Osteocyte (in vitro differentiated cells): ENCODE measurements around the gene GAS7. TPM values are rescaled to one million over a fixed set of nuclear protein-coding genes. Genes with fewer than 3 reads are reported as not detected.

ENCODE experiments used
- DNase-seq: peaks from one replicate; pipeline ENCODE4 v3.0.0; 2021; ENCODE audit warnings: mixed read lengths; ENCODE audit not compliant: unreplicated experiment; ENCODE audit errors: extremely low spot score
- H3K27ac Mint-ChIP-seq: one replicate; pipeline ENCODE4 v1.8.0; 2021; ENCODE audit warnings: mild to moderate bottlenecking, mixed read lengths; ENCODE audit not compliant: unreplicated experiment
- H3K27me3 Mint-ChIP-seq: one replicate; pipeline ENCODE4 v1.8.0; 2021; ENCODE audit warnings: mixed read lengths; ENCODE audit not compliant: unreplicated experiment
- H3K36me3 Mint-ChIP-seq: one replicate; pipeline ENCODE4 v1.8.0; 2021; ENCODE audit warnings: mixed read lengths; ENCODE audit not compliant: unreplicated experiment
- H3K4me1 Mint-ChIP-seq: one replicate; pipeline ENCODE4 v1.8.0; 2021; ENCODE audit warnings: mixed read lengths; ENCODE audit not compliant: unreplicated experiment
- H3K4me3 Mint-ChIP-seq: one replicate; pipeline ENCODE4 v1.8.0; 2021; ENCODE audit warnings: mild to moderate bottlenecking, moderate library complexity, mixed read lengths; ENCODE audit not compliant: unreplicated experiment
- H3K9me3 Mint-ChIP-seq: one replicate; pipeline ENCODE4 v1.8.0; 2021; ENCODE audit warnings: mixed read lengths; ENCODE audit not compliant: unreplicated experiment
- CTCF ChIP-seq: fragments of 200-600 bp; sonication (generic); IDR thresholded peaks from 2 replicates; pipeline ENCODE4 v1.5.0; 2021; ENCODE audit warnings: antibody characterized with exemption, mild to moderate bottlenecking, moderate library complexity
- total RNA-seq: library from RNA; stranded (reverse); gene quantifications from 2 replicates; pipeline ENCODE4 v1.2.1, GENCODE V29; 2021

The GAS7 gene
- total RNA-seq, 1 donor from 2014 or later = 18.1 TPM

GRCh38 chr17:10201680-10202079 lies 3.3 kb upstream of the GAS7 start:
- peaks cover 12% of the 10 kb centered on the region for H3K4me1 Mint-ChIP-seq
- peaks cover 6% of the 10 kb centered on the region for H3K9me3 Mint-ChIP-seq
- no peak for TF ChIP-seq CTCF
- H3K4me3 Mint-ChIP-seq = no peak overlapping the region
- DNase-seq = no peak
- H3K27ac Mint-ChIP-seq = no peak overlapping the region
- H3K36me3 Mint-ChIP-seq = no peaks in the 10 kb centered on the region
- peaks cover 27% of the 10 kb centered on the region for H3K27me3 Mint-ChIP-seq

GRCh38 chr17:10200645-10201044 lies 2.2 kb upstream of the GAS7 start:
- H3K9me3 Mint-ChIP-seq = peaks cover 6% of the 10 kb centered on the region
- H3K27ac Mint-ChIP-seq = no peak overlapping the region
- H3K4me3 Mint-ChIP-seq = no peak overlapping the region
- H3K36me3 Mint-ChIP-seq = peaks cover 2% of the 10 kb centered on the region
- DNase-seq = no peak
- no peak for TF ChIP-seq CTCF
- peaks cover 12% of the 10 kb centered on the region for H3K4me1 Mint-ChIP-seq
- peaks cover 30% of the 10 kb centered on the region for H3K27me3 Mint-ChIP-seq

GRCh38 chr17:10200016-10200415 lies 1.6 kb upstream of the GAS7 start:
- Mint-ChIP-seq H3K36me3 (peaks cover 2% of the 10 kb centered on the region), H3K4me1 (peaks cover 12% of the 10 kb centered on the region), H3K9me3 (peaks cover 6% of the 10 kb centered on the region), H3K4me3 (peak overlapping the region; percentile 63), H3K27ac (no peak overlapping the region), H3K27me3 (peaks cover 30% of the 10 kb centered on the region)
- no peak for DNase-seq
- no peak for TF ChIP-seq CTCF

GRCh38 chr17:10197721-10198508 lies 491 bp downstream of the GAS7 start:
- peak overlapping the region; percentile 71 for H3K4me3 Mint-ChIP-seq
- H3K27me3 Mint-ChIP-seq = peaks cover 26% of the 10 kb centered on the region
- no peak for TF ChIP-seq CTCF
- H3K27ac Mint-ChIP-seq = no peak overlapping the region
- H3K9me3 Mint-ChIP-seq = peaks cover 16% of the 10 kb centered on the region
- DNase-seq = no peak
- H3K4me1 Mint-ChIP-seq = peaks cover 12% of the 10 kb centered on the region
- peaks cover 2% of the 10 kb centered on the region for H3K36me3 Mint-ChIP-seq

GRCh38 chr17:10197362-10197720 lies 1.1 kb downstream of the GAS7 start:
- Mint-ChIP-seq H3K4me3 (peak overlapping the region; percentile 60), H3K27ac (no peak overlapping the region), H3K36me3 (peaks cover 2% of the 10 kb centered on the region), H3K9me3 (peaks cover 16% of the 10 kb centered on the region), H3K4me1 (peaks cover 12% of the 10 kb centered on the region), H3K27me3 (peaks cover 26% of the 10 kb centered on the region)
- DNase-seq = no peak
- no peak for TF ChIP-seq CTCF
